Mammary epithelial cell (primary cell): ENCODE data around the gene SLC6A8.

Source experiments
- CTCF ChIP-seq, 2 donors: IDR thresholded peaks in 1 of 2; conservative IDR thresholded peaks in 1 of 2; 2 replicates each; pipeline ENCODE4 v1.5.1; 2011 to 2012; ENCODE audit warnings: inconsistent platforms in 2 of 2, low read length in 2 of 2, mild to moderate bottlenecking in 2 of 2, control low read depth in 1 of 2, low read depth in 1 of 2; ENCODE audit not compliant: insufficient read depth in 1 of 2; ENCODE audit errors: extremely low read depth in 1 of 2
- EZH2 ChIP-seq: IDR thresholded peaks from 2 replicates; pipeline ENCODE4 v1.6.1; 2012; ENCODE audit warnings: low read length, inconsistent platforms, borderline replicate concordance

GRCh38 chrX:153638436-153639176, 49.1 kb upstream of the SLC6A8 start:
- TF ChIP-seq EZH2, result no peak
- no peak for TF ChIP-seq CTCF (conservative IDR thresholded peaks at IDR 0.05 in 1 of 2, IDR thresholded peaks at IDR 0.05 in 1 of 2; ENCODE audit: extremely low read depth in 1 of 2, insufficient read depth in 1 of 2, low read depth in 1 of 2, low read length in 2 of 2)
